ENCODE data around the gene MYLIP. TPM values are rescaled to one million over a fixed set of nuclear protein-coding genes. Genes with fewer than 3 reads are reported as not detected.

The MYLIP gene
- total RNA-seq, 2 donors from 2014 or later = 39.6 to 58.1 TPM

DNA sequence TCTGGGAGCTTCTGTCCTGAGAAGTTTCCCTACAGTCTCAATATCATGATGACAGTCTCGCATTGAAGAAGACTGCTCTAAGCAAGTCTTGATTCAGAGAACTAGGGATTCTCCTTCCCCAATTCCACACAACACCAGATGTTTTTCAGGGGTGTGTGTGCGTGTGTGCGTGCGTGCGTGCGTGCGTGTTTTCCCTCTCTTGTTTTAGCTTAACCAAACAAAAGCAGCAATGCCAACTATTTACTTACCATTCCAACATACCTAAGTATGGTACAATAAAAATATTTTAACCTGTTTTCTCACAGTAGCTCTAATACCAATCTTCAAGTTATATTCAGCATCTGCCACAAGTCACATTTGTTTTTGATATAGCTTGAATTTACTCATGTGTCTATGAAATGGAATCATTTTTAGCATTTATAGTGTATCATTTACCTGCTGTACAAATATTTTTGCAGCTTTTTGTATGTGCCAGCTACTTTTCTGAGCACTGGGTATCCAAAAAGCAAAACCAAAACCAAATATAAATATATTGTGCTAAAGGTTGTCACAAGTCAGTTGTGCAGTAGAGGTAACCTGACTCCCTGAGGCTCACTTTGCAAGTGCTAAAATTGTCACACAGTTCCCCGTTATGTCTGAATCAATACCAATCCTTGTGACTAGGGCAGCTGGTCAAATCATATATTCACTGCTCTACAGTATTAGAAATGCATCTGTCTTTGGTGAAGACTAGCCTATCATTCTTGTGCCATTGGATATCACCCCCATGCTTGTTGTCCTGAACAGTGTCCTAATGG lies 21.7 kb upstream of the MYLIP start:
- intact Hi-C loops (cut with DNase I) = no loop called here
- Histone ChIP-seq H3K36me3 (no peaks in the 10 kb centered on the region), H3K4me1 (replicated peaks) (no peaks in the 10 kb centered on the region), H3K27me3 (replicated peaks; ENCODE audit: insufficient read depth) (no peaks in the 10 kb centered on the region), H3K27ac (no peak overlapping the region), H3K4me3 (no peak overlapping the region), H3K9me3 (no peaks in the 10 kb centered on the region)
- DNase-seq (ENCODE audit: low spot score) = no peak
- TF ChIP-seq, protein P1, sequence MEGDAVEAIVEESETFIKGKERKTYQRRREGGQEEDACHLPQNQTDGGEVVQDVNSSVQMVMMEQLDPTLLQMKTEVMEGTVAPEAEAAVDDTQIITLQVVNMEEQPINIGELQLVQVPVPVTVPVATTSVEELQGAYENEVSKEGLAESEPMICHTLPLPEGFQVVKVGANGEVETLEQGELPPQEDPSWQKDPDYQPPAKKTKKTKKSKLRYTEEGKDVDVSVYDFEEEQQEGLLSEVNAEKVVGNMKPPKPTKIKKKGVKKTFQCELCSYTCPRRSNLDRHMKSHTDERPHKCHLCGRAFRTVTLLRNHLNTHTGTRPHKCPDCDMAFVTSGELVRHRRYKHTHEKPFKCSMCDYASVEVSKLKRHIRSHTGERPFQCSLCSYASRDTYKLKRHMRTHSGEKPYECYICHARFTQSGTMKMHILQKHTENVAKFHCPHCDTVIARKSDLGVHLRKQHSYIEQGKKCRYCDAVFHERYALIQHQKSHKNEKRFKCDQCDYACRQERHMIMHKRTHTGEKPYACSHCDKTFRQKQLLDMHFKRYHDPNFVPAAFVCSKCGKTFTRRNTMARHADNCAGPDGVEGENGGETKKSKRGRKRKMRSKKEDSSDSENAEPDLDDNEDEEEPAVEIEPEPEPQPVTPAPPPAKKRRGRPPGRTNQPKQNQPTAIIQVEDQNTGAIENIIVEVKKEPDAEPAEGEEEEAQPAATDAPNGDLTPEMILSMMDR (IDR thresholded peaks at IDR 0.05) = no peak
- WGBS = 91% methylated on average over 8 of the region's 8 CpGs

DNA sequence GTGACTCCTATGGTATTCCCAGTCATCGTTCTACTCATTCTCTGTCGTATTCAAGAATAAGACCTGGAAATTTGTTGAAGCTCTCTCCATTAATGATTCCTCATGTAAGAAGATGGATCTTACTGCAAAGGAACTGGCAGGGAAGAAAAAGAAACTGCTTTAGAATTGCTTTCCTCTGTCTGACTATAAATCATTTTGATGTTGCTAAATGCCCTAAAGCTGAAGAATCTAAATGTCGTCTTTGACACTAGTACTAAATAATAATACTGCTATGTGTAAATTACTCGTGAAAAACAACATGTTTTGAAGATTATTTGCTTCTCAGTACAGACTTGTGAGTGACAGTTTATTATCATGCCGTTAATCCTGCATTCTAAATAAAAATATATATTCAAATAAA lies 20.5 kb upstream of the MYLIP start:
- Histone ChIP-seq H3K27me3 (replicated peaks; ENCODE audit: insufficient read depth) (no peaks in the 10 kb centered on the region), H3K27ac (no peak overlapping the region), H3K4me3 (no peak overlapping the region), H3K4me1 (replicated peaks) (no peaks in the 10 kb centered on the region), H3K9me3 (no peaks in the 10 kb centered on the region), H3K36me3 (no peaks in the 10 kb centered on the region)
- no peak for DNase-seq (ENCODE audit: low spot score)
- WGBS = 73% methylated on average over 5 of the region's 5 CpGs
- intact Hi-C loops (cut with DNase I) = no loop called here
- TF ChIP-seq, protein P1 (IDR thresholded peaks at IDR 0.05) = no peak
- TF ChIP-seq POLR2A (IDR thresholded peaks at IDR 0.05) (no peak), POLR2AphosphoS5 (IDR thresholded peaks at IDR 0.05) (no peak)

GRCh38 chr6:16108921-16109658 lies 19.8 kb upstream of the MYLIP start:
- Histone ChIP-seq H3K9me3 (no peaks in the 10 kb centered on the region), H3K27me3 (replicated peaks; ENCODE audit: insufficient read depth) (no peaks in the 10 kb centered on the region), H3K27ac (no peak overlapping the region), H3K36me3 (no peaks in the 10 kb centered on the region), H3K4me3 (no peak overlapping the region), H3K4me1 (replicated peaks) (no peaks in the 10 kb centered on the region)
- intact Hi-C loops (cut with DNase I) = no loop called here
- TF ChIP-seq POLR2A (IDR thresholded peaks at IDR 0.05) (no peak), POLR2AphosphoS5 (IDR thresholded peaks at IDR 0.05) (no peak)
- TF ChIP-seq, protein P1 (IDR thresholded peaks at IDR 0.05) = no peak
- WGBS = 68% methylated on average over 5 of the region's 5 CpGs
- no peak for DNase-seq (ENCODE audit: low spot score)

GRCh38 chr6:16109659-16110305 lies 19.1 kb upstream of the MYLIP start:
- no peaks in the 10 kb centered on the region for H3K27me3 ChIP-seq (replicated peaks; ENCODE audit: insufficient read depth)
- no peak overlapping the region for H3K4me3 ChIP-seq
- H3K27ac ChIP-seq = no peak overlapping the region
- no peak for DNase-seq (ENCODE audit: low spot score)
- H3K36me3 ChIP-seq = no peaks in the 10 kb centered on the region
- TF ChIP-seq POLR2A (IDR thresholded peaks at IDR 0.05) (no peak), POLR2AphosphoS5 (IDR thresholded peaks at IDR 0.05) (no peak)
- TF ChIP-seq, protein P1 (IDR thresholded peaks at IDR 0.05) = no peak
- H3K9me3 ChIP-seq = no peaks in the 10 kb centered on the region
- WGBS = 46% methylated on average over 4 of the region's 4 CpGs
- no peaks in the 10 kb centered on the region for H3K4me1 ChIP-seq (replicated peaks)
- intact Hi-C loops (cut with DNase I) = no loop called here
